Measurements from ENCODE around the gene FAM117A.
"Not testable (repeated sequence)": the region's sequence is repeated elsewhere in the genome, so short reads cannot be mapped to it uniquely, and the experiment has no call there.

DNA sequence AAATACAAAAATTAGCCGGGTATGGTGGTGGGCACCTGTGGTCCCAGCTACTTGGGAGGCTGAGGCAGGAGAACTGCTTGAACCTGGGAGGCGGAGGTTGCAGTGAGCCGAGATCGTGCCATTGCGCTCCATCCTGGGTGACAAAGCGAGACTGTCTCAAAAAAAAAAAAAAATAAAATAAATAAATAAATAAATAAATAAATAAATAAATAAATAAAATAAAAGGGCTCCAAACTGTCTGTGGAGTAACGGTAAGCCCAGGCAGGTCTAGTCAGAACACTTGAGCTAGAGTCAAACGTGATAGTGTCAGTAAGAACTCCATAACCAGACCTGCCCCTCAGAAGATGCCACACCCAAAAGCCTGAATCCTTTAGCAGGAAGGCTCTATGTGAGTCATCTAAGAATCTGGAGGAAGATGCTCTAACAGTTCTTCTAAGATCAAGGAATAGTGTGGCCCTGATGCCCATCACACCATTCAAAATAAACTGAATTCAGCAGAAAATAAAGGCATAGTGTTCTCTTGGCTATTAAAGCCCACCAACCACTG lies 5.4 kb downstream of the FAM117A start:
- TF ChIP-seq POLR2AphosphoS5, POLR2A (IDR thresholded peaks at IDR 0.05; ENCODE audit: low read depth, low read length): not testable (repeated sequence)

All from GM12892 (cell line).